Panc1 (cell line): Measurements from ENCODE around the gene SHISAL1. TPM values are rescaled to one million over a fixed set of nuclear protein-coding genes. Genes with fewer than 3 reads are reported as not detected.

Experiments
- ATAC-seq: fragments of 200-7000 bp; cut with Tn5 transposase; 2 replicates; pipeline ENCODE4 v1.9.1; 2020; ENCODE audit warnings: mild to moderate bottlenecking, moderate library complexity
- BruUV-seq: library from RNA; stranded (reverse); fragments of 400-500 nt; replicated peaks from 2 replicates; lab custom pipeline; 2021; lab: Mats Ljungman, UMichigan
- CTCF ChIA-PET: fragments of 300-600 bp; sonication (Branson Sonifier 250); formaldehyde crosslinking; loops from one replicate; lab custom pipeline; 2022; ENCODE audit warnings: antibody characterized with exemption; lab: Charles Lee
- POLR2A ChIA-PET: fragments of 300-600 bp; sonication (Branson Sonifier 250); formaldehyde crosslinking; loops from one replicate; lab custom pipeline; 2022; ENCODE audit warnings: antibody characterized with exemption; lab: Charles Lee
- DNase-seq: peaks from one replicate; pipeline ENCODE4 v3.0.0-alpha.2; 2010; ENCODE audit warnings: low read depth, low spot score
- H3K27ac ChIP-seq: 2 replicates; pipeline ENCODE4 v1.5.1; 2011; ENCODE audit warnings: mild to moderate bottlenecking, low read length, inconsistent platforms
- H3K27me3 ChIP-seq: fragments of 200-500 bp; sonication (Bioruptor generic); 2 replicates; pipeline ENCODE4 v1.6.0; 2014; ENCODE audit warnings: low read length, inconsistent platforms; ENCODE audit not compliant: control insufficient read depth, insufficient read depth
- H3K36me3 ChIP-seq: fragments of 200-500 bp; sonication (Bioruptor generic); 2 replicates; pipeline ENCODE4 v1.5.1; 2014; ENCODE audit warnings: inconsistent platforms, mild to moderate bottlenecking, low read length, moderate library complexity; ENCODE audit not compliant: control insufficient read depth, insufficient read depth
- H3K4me1 ChIP-seq: 2 replicates; pipeline ENCODE4 v1.5.1; 2011; ENCODE audit warnings: inconsistent platforms, mild to moderate bottlenecking, low read length, moderate library complexity; ENCODE audit not compliant: control insufficient read depth, insufficient read depth
- H3K4me3 ChIP-seq, 2 experiments: 2 replicates each; pipeline ENCODE4 v1.5.1; 2011 to 2012; ENCODE audit warnings: low read depth in 2 of 2, low read length in 2 of 2, mild to moderate bottlenecking in 2 of 2, inconsistent platforms in 1 of 2, moderate library complexity in 1 of 2
- H3K9me3 ChIP-seq: fragments of 200-500 bp; sonication (Bioruptor generic); 2 replicates; pipeline ENCODE4 v1.5.1; 2014; ENCODE audit warnings: low read depth, mild to moderate bottlenecking, inconsistent platforms, low read length, moderate library complexity; ENCODE audit not compliant: control insufficient read depth, insufficient read depth
- POLR2AphosphoS5 ChIP-seq: IDR thresholded peaks from 2 replicates; pipeline ENCODE4 v1.6.1; 2012; ENCODE audit warnings: mild to moderate bottlenecking, low read depth, low read length, moderate library complexity
- SIN3A ChIP-seq: IDR thresholded peaks from 2 replicates; pipeline ENCODE4 v1.6.1; 2012; ENCODE audit warnings: low read depth, mild to moderate bottlenecking, low read length, moderate library complexity, borderline replicate concordance; ENCODE audit not compliant: insufficient read depth
- TCF7L2 ChIP-seq: IDR thresholded peaks from 2 replicates; pipeline ENCODE4 v1.6.1; 2011; ENCODE audit warnings: mild to moderate bottlenecking, low read depth, low read length, inconsistent platforms
- in situ Hi-C: cut with HindIII; loops from 2 replicates; pipeline ENCODE4 v1.10.0; 2016; ENCODE audit warnings: low sequenced_read_pairs, low pct_unique_long_range_greater_than_20kb
- intact Hi-C: fragments of 100-400 bp; cut with micrococcal nuclease; formaldehyde crosslinking; loops from one replicate; pipeline ENCODE4 v1.10.0; 2022; ENCODE audit not compliant: unreplicated experiment
- total RNA-seq: library from RNA; stranded (reverse); gene quantifications from one replicate; pipeline ENCODE4 v1.2.1, GENCODE V29; 2021; ENCODE audit not compliant: unreplicated experiment
- TF ChIP-seq, protein P1 (sequence below): fragments of 450-650 bp; IDR thresholded peaks from 2 replicates; pipeline ENCODE4 v1.5.1; 2017; ENCODE audit warnings: mild to moderate bottlenecking
- TF ChIP-seq, protein P2 (sequence below), 2 experiments: IDR thresholded peaks; 2 replicates each; pipeline ENCODE4 v1.6.1; 2011 to 2012; ENCODE audit warnings: low read depth in 2 of 2, control low read depth in 1 of 2, low read length in 1 of 2, mild to moderate bottlenecking in 1 of 2, moderate library complexity in 1 of 2; ENCODE audit not compliant: insufficient read depth in 1 of 2

The SHISAL1 gene
- total RNA-seq, 1 experiment from 2014 or later: 1.2 TPM

DNA sequence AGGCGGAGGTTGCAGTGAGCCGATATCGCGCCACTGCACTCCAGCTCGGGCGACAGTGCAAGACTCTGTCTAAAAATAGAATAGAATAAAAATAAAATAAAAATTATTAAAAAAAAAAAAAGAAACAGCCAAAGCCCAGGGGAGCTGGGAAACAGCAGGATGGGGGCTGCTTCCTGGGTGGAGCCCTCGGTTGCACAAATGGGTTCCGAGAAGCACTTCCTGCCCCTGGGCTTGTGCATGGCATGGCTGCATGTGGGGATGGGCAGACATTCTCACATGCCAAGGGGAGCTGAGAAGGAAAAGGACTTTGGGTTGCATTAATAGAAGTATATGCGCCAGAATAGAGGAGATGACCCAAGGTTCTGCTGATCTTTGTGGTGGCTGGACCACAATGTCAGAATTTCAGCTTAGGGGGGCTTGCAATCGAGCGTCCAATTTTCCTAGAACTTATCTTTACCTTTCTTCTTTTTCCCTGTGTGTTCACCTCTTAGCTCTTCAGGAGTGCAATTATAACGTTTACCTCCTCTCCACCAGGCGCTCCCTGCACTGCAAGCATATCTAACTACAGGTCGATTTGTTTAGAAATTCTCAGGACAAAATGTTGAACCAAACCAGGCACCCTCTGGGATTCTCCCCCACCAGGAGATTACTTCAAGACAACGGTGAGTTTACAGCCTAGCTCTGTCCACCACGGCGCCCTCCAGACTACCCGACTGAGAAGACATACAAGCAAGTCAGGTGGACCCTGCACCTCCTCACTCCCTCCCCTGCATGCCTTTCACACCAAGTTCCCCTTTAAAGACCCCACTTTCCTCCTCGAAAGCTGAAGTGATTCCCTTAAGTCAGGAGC is 53.2 kb downstream of the SHISAL1 start:
- TF ChIP-seq SIN3A (no peak), TCF7L2 (no peak), POLR2AphosphoS5 (no peak)
- TF ChIP-seq, protein P1, sequence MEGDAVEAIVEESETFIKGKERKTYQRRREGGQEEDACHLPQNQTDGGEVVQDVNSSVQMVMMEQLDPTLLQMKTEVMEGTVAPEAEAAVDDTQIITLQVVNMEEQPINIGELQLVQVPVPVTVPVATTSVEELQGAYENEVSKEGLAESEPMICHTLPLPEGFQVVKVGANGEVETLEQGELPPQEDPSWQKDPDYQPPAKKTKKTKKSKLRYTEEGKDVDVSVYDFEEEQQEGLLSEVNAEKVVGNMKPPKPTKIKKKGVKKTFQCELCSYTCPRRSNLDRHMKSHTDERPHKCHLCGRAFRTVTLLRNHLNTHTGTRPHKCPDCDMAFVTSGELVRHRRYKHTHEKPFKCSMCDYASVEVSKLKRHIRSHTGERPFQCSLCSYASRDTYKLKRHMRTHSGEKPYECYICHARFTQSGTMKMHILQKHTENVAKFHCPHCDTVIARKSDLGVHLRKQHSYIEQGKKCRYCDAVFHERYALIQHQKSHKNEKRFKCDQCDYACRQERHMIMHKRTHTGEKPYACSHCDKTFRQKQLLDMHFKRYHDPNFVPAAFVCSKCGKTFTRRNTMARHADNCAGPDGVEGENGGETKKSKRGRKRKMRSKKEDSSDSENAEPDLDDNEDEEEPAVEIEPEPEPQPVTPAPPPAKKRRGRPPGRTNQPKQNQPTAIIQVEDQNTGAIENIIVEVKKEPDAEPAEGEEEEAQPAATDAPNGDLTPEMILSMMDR: no peak
- TF ChIP-seq, protein P2, sequence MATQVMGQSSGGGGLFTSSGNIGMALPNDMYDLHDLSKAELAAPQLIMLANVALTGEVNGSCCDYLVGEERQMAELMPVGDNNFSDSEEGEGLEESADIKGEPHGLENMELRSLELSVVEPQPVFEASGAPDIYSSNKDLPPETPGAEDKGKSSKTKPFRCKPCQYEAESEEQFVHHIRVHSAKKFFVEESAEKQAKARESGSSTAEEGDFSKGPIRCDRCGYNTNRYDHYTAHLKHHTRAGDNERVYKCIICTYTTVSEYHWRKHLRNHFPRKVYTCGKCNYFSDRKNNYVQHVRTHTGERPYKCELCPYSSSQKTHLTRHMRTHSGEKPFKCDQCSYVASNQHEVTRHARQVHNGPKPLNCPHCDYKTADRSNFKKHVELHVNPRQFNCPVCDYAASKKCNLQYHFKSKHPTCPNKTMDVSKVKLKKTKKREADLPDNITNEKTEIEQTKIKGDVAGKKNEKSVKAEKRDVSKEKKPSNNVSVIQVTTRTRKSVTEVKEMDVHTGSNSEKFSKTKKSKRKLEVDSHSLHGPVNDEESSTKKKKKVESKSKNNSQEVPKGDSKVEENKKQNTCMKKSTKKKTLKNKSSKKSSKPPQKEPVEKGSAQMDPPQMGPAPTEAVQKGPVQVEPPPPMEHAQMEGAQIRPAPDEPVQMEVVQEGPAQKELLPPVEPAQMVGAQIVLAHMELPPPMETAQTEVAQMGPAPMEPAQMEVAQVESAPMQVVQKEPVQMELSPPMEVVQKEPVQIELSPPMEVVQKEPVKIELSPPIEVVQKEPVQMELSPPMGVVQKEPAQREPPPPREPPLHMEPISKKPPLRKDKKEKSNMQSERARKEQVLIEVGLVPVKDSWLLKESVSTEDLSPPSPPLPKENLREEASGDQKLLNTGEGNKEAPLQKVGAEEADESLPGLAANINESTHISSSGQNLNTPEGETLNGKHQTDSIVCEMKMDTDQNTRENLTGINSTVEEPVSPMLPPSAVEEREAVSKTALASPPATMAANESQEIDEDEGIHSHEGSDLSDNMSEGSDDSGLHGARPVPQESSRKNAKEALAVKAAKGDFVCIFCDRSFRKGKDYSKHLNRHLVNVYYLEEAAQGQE (IDR thresholded peaks at IDR 0.05; ENCODE audit: insufficient read depth in 1 of 2, low read depth in 2 of 2, low read length in 1 of 2): no peak
- no TSS peak for BruUV-seq
- ChIA-PET CTCF (no interaction called here), POLR2A (interaction anchor here (0.6 kb wide), 1 partner anchor 282 kb away, joined by 3 read pairs; no protein-coding TSS in a partner anchor)
- no peak for ATAC-seq
- in situ Hi-C loops (no loop called here), intact Hi-C loops (no loop called here)
- no peaks in the 10 kb centered on the region for H3K9me3 ChIP-seq
- no peaks in the 10 kb centered on the region for H3K27me3 ChIP-seq
- H3K27ac ChIP-seq: no peak overlapping the region
- H3K4me3 ChIP-seq: no peak overlapping the region
- no peaks in the 10 kb centered on the region for H3K4me1 ChIP-seq
- DNase-seq: no peak
- H3K36me3 ChIP-seq: no peaks in the 10 kb centered on the region

DNA sequence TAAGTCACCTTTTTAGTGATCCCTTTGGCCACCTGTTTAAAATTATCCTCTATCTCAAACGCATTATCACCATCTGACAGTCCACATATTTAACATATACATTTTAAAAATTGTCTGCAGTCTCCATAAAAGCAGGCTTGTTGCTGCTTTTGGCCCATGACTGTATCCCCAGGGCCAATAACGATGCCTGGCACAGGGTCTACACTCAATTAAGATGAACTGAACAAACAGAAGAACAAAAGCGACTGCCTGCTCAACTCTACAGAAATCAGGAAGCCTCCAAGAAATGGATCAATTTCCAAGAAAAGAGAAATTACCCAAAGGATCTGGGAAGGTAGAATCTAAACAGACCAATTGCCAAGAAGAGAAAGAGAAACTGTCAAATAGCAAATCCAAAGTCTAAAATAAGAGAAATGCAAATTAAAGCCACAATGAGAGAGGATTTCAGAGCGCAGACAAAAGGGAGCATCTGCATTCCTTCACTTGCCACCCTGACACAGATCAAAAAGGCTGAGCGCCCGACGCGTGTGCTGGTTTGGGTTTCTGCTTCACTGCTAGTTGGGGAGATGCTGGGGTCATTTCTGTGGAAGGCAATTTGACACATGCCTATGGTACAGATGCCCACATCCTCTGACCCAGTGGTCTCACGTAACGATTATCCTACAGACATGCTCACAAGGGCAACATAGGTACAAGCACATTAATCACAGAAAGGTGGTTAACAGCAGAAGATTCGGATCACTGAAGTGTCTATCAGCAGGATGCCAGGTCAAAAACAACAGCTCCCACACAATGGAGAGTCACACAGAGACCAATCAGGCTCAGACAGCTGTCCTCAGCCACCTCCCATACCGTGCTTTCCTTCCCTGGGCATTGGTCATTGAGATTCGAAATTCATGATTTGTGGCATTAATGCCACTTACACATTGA is 55.9 kb downstream of the SHISAL1 start:
- CTCF ChIA-PET: no interaction called here
- no peak overlapping the region for H3K27ac ChIP-seq
- in situ Hi-C loops: no loop called here
- intact Hi-C loops: no loop called here
- H3K4me3 ChIP-seq: no peak overlapping the region
- POLR2A ChIA-PET: no interaction called here
- TF ChIP-seq TCF7L2: no peak
- TF ChIP-seq POLR2AphosphoS5: no peak
- TF ChIP-seq, protein P1: no peak
- DNase-seq (no peak), ATAC-seq (no peak)
- H3K27me3 ChIP-seq: no peaks in the 10 kb centered on the region
- no peaks in the 10 kb centered on the region for H3K4me1 ChIP-seq
- no peaks in the 10 kb centered on the region for H3K36me3 ChIP-seq
- no peaks in the 10 kb centered on the region for H3K9me3 ChIP-seq
- no TSS peak for BruUV-seq
